Osteoblast (primary cell): ENCODE measurements around the gene PRPF6. TPM values are rescaled to one million over a fixed set of nuclear protein-coding genes. Genes with fewer than 3 reads are reported as not detected.
"Not testable (repeated sequence)": the region's sequence is repeated elsewhere in the genome, so short reads cannot be mapped to it uniquely, and the experiment has no call there.

Experiments used
- DNase-seq: peaks from one replicate; pipeline ENCODE4 v3.0.0; 2011; ENCODE audit warnings: low spot score, mixed read lengths; ENCODE audit not compliant: insufficient read length; ENCODE audit errors: missing footprints
- H2AFZ ChIP-seq: 2 replicates; pipeline ENCODE4 v1.6.0; 2011; ENCODE audit warnings: mild to moderate bottlenecking, low read length
- H3K27ac ChIP-seq: 2 replicates; pipeline ENCODE4 v1.5.1; 2011; ENCODE audit warnings: mild to moderate bottlenecking, low read depth, low read length, moderate library complexity
- H3K27me3 ChIP-seq: 2 replicates; pipeline ENCODE4 v1.6.0; 2012; ENCODE audit warnings: mild to moderate bottlenecking, control low read depth, inconsistent platforms, low read length, moderate library complexity; ENCODE audit not compliant: insufficient read depth
- H3K36me3 ChIP-seq: 2 replicates; pipeline ENCODE4 v1.5.1; 2011; ENCODE audit warnings: mild to moderate bottlenecking, low read length, control low read depth, moderate library complexity; ENCODE audit not compliant: insufficient read depth
- H3K4me1 ChIP-seq: 2 replicates; pipeline ENCODE4 v1.5.1; 2011; ENCODE audit warnings: mild to moderate bottlenecking, low read length, control low read depth, moderate library complexity; ENCODE audit not compliant: insufficient read depth
- H3K4me2 ChIP-seq: 2 replicates; pipeline ENCODE4 v1.6.0; 2011; ENCODE audit warnings: mild to moderate bottlenecking, low read length; ENCODE audit not compliant: insufficient read depth
- H3K4me3 ChIP-seq: fragments of 200-600 bp; sonication (generic); 3 replicates; pipeline ENCODE4 v1.5.1; 2012; ENCODE audit warnings: mild to moderate bottlenecking, low read length, inconsistent platforms; ENCODE audit not compliant: insufficient read depth
- H3K79me2 ChIP-seq: 2 replicates; pipeline ENCODE4 v1.6.0; 2012; ENCODE audit warnings: mild to moderate bottlenecking, low read length, control low read depth, inconsistent platforms; ENCODE audit not compliant: insufficient read depth
- H3K9me3 ChIP-seq: 2 replicates; pipeline ENCODE4 v1.5.1; 2011; ENCODE audit warnings: low read depth, low read length, control low read depth
- H4K20me1 ChIP-seq: 2 replicates; pipeline ENCODE4 v1.6.0; 2012; ENCODE audit warnings: mild to moderate bottlenecking, low read length, control low read depth; ENCODE audit not compliant: insufficient read depth
- CTCF ChIP-seq: IDR thresholded peaks from 2 replicates; pipeline ENCODE4 v1.5.1; 2011; ENCODE audit warnings: mild to moderate bottlenecking, low read depth, low read length, moderate library complexity; ENCODE audit errors: extremely low read depth
- total RNA-seq: library from RNA; depleted of rRNA; stranded (reverse); fragments of >200 nt; gene quantifications from 2 replicates; pipeline ENCODE4 v1.2.3, GENCODE V29; 2012

The PRPF6 gene
- total RNA-seq, 1 donor: 56.1 TPM

- Histone ChIP-seq H3K9me3 (no peaks in the 10 kb centered on the region), H3K27me3 (no peaks in the 10 kb centered on the region), H3K4me2 (no peak overlapping the region), H2AFZ (no peak overlapping the region), H3K36me3 (peaks cover 7% of the 10 kb centered on the region), H3K27ac (no peak overlapping the region), H3K79me2 (peaks cover 9% of the 10 kb centered on the region), H3K4me1 (peaks cover 14% of the 10 kb centered on the region), H3K4me3 (no peak overlapping the region), H4K20me1 (peaks cover 3% of the 10 kb centered on the region)
- no peak for DNase-seq
- no peak for TF ChIP-seq CTCF
Measured at GRCh38 chr20:63970714-63971431, 10.1 kb upstream of the PRPF6 start.

GRCh38 chr20:63971960-63972311 lies 9.0 kb upstream of the PRPF6 start:
- H4K20me1 ChIP-seq, H3K4me2 ChIP-seq, H3K36me3 ChIP-seq, H3K4me3 ChIP-seq, H3K9me3 ChIP-seq, H3K27ac ChIP-seq, H3K79me2 ChIP-seq, H3K27me3 ChIP-seq, H2AFZ ChIP-seq, DNase-seq: not testable (repeated sequence)
- H3K4me1 ChIP-seq: peaks cover 14% of the 10 kb centered on the region

DNA sequence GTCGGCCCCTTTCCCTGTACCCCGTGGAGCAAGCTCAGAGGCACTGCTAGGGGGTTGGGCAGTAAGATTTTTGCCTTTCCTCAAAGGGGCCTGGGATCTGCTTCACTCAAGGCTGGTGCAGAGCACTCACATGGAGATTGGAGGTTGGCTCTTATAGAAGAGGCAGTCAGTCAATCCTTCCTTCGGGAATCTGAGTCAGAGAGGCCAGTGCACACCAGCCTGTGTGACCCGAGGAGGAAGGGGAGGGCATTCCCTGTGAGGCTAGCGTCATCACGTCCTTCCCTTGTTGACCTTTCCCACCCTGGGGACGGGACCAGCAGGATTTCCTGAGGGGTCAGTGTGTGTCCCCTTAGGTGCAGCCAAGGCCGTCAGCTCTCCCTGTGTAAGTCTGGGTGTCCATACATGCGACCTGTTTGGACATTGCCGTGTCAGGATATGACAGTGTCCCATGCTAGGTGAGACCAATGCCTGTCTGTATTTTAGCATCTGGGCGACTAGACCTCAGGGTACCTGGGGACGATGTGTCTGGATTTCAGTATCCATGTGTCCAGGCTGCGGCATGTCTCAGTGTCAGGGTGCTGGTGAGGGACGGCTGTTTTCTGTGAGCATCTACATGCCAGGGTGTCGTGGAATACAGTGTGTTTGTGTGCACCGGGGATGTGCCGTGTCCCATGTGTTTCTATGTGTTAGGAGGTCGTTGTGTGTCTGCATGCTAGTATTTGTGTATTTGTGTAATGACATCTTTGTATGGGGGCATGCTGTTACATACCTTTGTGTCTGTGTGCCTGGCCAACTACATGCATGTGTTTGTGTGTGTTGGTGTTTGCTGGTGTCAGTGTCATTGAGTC lies 8.4 kb upstream of the PRPF6 start:
- peak; percentile 88 for DNase-seq
- Histone ChIP-seq H3K79me2 (peaks cover 9% of the 10 kb centered on the region), H3K36me3 (no peaks in the 10 kb centered on the region), H2AFZ (peak overlapping the region; percentile 3), H3K4me3 (no peak overlapping the region), H3K9me3 (no peaks in the 10 kb centered on the region), H4K20me1 (peaks cover 3% of the 10 kb centered on the region), H3K27ac (no peak overlapping the region), H3K4me1 (peaks cover 18% of the 10 kb centered on the region), H3K4me2 (no peak overlapping the region), H3K27me3 (no peaks in the 10 kb centered on the region)
- TF ChIP-seq CTCF: no peak

DNA sequence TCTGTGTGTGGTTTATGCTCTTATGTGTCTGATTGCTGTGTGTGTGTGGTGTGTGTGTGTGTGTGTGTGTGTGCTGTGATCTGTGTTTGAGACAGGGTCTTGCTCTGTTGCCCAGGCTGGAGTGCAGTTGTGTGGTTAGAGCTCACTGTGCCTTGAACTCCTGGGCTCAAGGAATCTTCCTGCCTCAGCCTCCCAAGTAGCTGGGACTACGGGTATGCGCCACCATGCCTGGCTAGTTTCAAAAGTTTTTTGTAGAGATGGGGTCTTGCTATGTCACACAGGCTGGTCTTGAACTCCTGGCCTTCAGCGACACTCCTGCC lies 7.8 kb upstream of the PRPF6 start:
- Histone ChIP-seq H3K9me3 (no peaks in the 10 kb centered on the region), H2AFZ (peak overlapping the region; percentile 98), H3K4me1 (peaks cover 24% of the 10 kb centered on the region), H3K27me3 (no peaks in the 10 kb centered on the region), H3K4me2 (peak overlapping the region; percentile 92), H4K20me1 (peaks cover 3% of the 10 kb centered on the region), H3K27ac (no peak overlapping the region), H3K36me3 (no peaks in the 10 kb centered on the region), H3K79me2 (peaks cover 9% of the 10 kb centered on the region), H3K4me3 (no peak overlapping the region)
- TF ChIP-seq CTCF: no peak
- DNase-seq: no peak
